ENCODE data around the gene ZFYVE1. TPM values are rescaled to one million over a fixed set of nuclear protein-coding genes. Genes with fewer than 3 reads are reported as not detected.

ZFYVE1 gene
- total and polyA plus RNA-seq, 2 experiments from 2014 or later, result 3.2 to 12.5 TPM

DNA sequence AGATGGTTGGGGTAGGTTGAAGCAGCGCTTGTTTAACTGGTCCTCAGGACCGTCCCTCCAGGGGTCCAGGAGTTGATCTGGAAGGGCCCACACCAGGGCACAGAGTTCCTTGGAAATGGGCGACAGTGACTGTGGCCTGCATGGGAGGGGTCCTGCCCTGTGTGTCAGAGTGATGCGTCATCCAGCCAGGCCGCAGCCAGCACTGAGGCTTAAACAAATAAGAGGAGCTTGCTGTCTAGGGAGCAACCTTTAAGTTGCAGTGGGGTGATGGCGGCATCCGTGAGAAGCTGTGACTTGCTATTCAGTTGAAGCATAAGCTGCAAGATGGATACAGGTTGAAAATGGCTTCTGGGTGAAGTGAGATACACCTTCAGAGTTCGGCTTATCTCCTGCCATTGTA is 80.4 kb downstream of the ZFYVE1 start:
- no peak overlapping the region for H3K4me2 ChIP-seq
- no peaks in the 10 kb centered on the region for H3F3A ChIP-seq (replicated peaks; ENCODE audit: low read depth)
- H3K36me3 Mint-ChIP-seq (ENCODE audit: low read depth), result peaks cover 17% of the 10 kb centered on the region
- peaks cover 3% of the 10 kb centered on the region for H3K27me3 Mint-ChIP-seq (ENCODE audit: insufficient read depth, low read depth, poor library complexity)
- H3K9me2 ChIP-seq (ENCODE audit: insufficient read depth), result no peaks in the 10 kb centered on the region
- no peaks in the 10 kb centered on the region for H3K4me1 ChIP-seq (ENCODE audit: insufficient read depth)
- no peak overlapping the region for H3K4me3 ChIP-seq
- H3K4me1 Mint-ChIP-seq, result no peaks in the 10 kb centered on the region; the same call in 2 of the 3 replicates
- no peak overlapping the region for H3K27ac Mint-ChIP-seq
- no peaks in the 10 kb centered on the region for H3K79me2 ChIP-seq (replicated peaks; ENCODE audit: insufficient read depth)
- H4K20me1 ChIP-seq (replicated peaks; ENCODE audit: insufficient read depth), result no peaks in the 10 kb centered on the region
- H3K36me3 ChIP-seq (ENCODE audit: insufficient read depth), result peaks cover 9% of the 10 kb centered on the region; the same call in 1 of the 2 replicates
- no peak overlapping the region for H3K4me3 Mint-ChIP-seq
- no peak for ATAC-seq
- H3K27ac ChIP-seq (ENCODE audit: low read depth), result no peak overlapping the region
- DNase-seq (ENCODE audit: low spot score), result no peak
- H3K9me3 Mint-ChIP-seq, result no peaks in the 10 kb centered on the region
- H3K27me3 ChIP-seq (ENCODE audit: insufficient read depth), result no peaks in the 10 kb centered on the region
- H2AFZ ChIP-seq, result no peak overlapping the region
- TF ChIP-seq POLR2AphosphoS5 (IDR thresholded peaks at IDR 0.05; ENCODE audit: low read depth) (no peak), ZNF331 (CRISPR knock-in tag; IDR thresholded peaks at IDR 0.05; ENCODE audit: low read depth) (no peak), EZH2 (IDR thresholded peaks at IDR 0.05; ENCODE audit: low read depth, unreplicated experiment) (no peak), EZH2phosphoT487 (IDR thresholded peaks at IDR 0.05; ENCODE audit: unreplicated experiment) (no peak), ZNF114 (CRISPR knock-in tag; IDR thresholded peaks at IDR 0.05) (no peak), STAT1 (IDR thresholded peaks at IDR 0.05; ENCODE audit: unreplicated experiment) (no peak), JUNB (IDR thresholded peaks at IDR 0.05; ENCODE audit: unreplicated experiment) (no peak), NANOG (IDR thresholded peaks at IDR 0.05; ENCODE audit: borderline replicate concordance) (no peak), CREB1 (CRISPR knock-in tag; IDR thresholded peaks at IDR 0.05; ENCODE audit: low read depth) (no peak)
- TF ChIP-seq, protein P1, sequence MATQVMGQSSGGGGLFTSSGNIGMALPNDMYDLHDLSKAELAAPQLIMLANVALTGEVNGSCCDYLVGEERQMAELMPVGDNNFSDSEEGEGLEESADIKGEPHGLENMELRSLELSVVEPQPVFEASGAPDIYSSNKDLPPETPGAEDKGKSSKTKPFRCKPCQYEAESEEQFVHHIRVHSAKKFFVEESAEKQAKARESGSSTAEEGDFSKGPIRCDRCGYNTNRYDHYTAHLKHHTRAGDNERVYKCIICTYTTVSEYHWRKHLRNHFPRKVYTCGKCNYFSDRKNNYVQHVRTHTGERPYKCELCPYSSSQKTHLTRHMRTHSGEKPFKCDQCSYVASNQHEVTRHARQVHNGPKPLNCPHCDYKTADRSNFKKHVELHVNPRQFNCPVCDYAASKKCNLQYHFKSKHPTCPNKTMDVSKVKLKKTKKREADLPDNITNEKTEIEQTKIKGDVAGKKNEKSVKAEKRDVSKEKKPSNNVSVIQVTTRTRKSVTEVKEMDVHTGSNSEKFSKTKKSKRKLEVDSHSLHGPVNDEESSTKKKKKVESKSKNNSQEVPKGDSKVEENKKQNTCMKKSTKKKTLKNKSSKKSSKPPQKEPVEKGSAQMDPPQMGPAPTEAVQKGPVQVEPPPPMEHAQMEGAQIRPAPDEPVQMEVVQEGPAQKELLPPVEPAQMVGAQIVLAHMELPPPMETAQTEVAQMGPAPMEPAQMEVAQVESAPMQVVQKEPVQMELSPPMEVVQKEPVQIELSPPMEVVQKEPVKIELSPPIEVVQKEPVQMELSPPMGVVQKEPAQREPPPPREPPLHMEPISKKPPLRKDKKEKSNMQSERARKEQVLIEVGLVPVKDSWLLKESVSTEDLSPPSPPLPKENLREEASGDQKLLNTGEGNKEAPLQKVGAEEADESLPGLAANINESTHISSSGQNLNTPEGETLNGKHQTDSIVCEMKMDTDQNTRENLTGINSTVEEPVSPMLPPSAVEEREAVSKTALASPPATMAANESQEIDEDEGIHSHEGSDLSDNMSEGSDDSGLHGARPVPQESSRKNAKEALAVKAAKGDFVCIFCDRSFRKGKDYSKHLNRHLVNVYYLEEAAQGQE (IDR thresholded peaks at IDR 0.05; ENCODE audit: unreplicated experiment), result no peak
- TF ChIP-seq, protein P2, sequence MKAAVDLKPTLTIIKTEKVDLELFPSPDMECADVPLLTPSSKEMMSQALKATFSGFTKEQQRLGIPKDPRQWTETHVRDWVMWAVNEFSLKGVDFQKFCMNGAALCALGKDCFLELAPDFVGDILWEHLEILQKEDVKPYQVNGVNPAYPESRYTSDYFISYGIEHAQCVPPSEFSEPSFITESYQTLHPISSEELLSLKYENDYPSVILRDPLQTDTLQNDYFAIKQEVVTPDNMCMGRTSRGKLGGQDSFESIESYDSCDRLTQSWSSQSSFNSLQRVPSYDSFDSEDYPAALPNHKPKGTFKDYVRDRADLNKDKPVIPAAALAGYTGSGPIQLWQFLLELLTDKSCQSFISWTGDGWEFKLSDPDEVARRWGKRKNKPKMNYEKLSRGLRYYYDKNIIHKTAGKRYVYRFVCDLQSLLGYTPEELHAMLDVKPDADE (IDR thresholded peaks at IDR 0.05), result no peak
- TF ChIP-seq, protein P3, sequence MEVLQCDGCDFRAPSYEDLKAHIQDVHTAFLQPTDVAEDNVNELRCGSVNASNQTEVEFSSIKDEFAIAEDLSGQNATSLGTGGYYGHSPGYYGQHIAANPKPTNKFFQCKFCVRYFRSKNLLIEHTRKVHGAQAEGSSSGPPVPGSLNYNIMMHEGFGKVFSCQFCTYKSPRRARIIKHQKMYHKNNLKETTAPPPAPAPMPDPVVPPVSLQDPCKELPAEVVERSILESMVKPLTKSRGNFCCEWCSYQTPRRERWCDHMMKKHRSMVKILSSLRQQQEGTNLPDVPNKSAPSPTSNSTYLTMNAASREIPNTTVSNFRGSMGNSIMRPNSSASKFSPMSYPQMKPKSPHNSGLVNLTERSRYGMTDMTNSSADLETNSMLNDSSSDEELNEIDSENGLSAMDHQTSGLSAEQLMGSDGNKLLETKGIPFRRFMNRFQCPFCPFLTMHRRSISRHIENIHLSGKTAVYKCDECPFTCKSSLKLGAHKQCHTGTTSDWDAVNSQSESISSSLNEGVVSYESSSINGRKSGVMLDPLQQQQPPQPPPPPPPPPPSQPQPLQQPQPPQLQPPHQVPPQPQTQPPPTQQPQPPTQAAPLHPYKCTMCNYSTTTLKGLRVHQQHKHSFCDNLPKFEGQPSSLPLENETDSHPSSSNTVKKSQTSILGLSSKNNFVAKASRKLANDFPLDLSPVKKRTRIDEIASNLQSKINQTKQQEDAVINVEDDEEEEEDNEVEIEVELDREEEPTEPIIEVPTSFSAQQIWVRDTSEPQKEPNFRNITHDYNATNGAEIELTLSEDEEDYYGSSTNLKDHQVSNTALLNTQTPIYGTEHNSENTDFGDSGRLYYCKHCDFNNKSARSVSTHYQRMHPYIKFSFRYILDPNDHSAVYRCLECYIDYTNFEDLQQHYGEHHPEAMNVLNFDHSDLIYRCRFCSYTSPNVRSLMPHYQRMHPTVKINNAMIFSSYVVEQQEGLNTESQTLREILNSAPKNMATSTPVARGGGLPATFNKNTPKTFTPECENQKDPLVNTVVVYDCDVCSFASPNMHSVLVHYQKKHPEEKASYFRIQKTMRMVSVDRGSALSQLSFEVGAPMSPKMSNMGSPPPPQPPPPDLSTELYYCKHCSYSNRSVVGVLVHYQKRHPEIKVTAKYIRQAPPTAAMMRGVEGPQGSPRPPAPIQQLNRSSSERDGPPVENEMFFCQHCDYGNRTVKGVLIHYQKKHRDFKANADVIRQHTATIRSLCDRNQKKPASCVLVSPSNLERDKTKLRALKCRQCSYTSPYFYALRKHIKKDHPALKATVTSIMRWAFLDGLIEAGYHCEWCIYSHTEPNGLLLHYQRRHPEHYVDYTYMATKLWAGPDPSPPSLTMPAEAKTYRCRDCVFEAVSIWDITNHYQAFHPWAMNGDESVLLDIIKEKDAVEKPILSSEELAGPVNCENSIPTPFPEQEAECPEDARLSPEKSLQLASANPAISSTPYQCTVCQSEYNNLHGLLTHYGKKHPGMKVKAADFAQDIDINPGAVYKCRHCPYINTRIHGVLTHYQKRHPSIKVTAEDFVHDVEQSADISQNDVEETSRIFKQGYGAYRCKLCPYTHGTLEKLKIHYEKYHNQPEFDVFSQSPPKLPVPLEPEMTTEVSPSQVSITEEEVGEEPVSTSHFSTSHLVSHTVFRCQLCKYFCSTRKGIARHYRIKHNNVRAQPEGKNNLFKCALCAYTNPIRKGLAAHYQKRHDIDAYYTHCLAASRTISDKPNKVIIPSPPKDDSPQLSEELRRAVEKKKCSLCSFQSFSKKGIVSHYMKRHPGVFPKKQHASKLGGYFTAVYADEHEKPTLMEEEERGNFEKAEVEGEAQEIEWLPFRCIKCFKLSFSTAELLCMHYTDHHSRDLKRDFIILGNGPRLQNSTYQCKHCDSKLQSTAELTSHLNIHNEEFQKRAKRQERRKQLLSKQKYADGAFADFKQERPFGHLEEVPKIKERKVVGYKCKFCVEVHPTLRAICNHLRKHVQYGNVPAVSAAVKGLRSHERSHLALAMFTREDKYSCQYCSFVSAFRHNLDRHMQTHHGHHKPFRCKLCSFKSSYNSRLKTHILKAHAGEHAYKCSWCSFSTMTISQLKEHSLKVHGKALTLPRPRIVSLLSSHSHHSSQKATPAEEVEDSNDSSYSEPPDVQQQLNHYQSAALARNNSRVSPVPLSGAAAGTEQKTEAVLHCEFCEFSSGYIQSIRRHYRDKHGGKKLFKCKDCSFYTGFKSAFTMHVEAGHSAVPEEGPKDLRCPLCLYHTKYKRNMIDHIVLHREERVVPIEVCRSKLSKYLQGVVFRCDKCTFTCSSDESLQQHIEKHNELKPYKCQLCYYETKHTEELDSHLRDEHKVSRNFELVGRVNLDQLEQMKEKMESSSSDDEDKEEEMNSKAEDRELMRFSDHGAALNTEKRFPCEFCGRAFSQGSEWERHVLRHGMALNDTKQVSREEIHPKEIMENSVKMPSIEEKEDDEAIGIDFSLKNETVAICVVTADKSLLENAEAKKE (CRISPR knock-in tag; IDR thresholded peaks at IDR 0.05), result no peak
- TF ChIP-seq, protein P4, sequence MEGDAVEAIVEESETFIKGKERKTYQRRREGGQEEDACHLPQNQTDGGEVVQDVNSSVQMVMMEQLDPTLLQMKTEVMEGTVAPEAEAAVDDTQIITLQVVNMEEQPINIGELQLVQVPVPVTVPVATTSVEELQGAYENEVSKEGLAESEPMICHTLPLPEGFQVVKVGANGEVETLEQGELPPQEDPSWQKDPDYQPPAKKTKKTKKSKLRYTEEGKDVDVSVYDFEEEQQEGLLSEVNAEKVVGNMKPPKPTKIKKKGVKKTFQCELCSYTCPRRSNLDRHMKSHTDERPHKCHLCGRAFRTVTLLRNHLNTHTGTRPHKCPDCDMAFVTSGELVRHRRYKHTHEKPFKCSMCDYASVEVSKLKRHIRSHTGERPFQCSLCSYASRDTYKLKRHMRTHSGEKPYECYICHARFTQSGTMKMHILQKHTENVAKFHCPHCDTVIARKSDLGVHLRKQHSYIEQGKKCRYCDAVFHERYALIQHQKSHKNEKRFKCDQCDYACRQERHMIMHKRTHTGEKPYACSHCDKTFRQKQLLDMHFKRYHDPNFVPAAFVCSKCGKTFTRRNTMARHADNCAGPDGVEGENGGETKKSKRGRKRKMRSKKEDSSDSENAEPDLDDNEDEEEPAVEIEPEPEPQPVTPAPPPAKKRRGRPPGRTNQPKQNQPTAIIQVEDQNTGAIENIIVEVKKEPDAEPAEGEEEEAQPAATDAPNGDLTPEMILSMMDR (conservative IDR thresholded peaks at IDR 0.05; ENCODE audit: low read depth in 2 of 2), result no peak

Measured in GM23338 (cell line).